Ovary (tissue), 9 donors: Measurements from ENCODE around the gene NKX1-1. TPM values are rescaled to one million over a fixed set of nuclear protein-coding genes. Genes with fewer than 3 reads are reported as not detected.
"Not testable (repeated sequence)": the region's sequence is repeated elsewhere in the genome, so short reads cannot be mapped to it uniquely, and the experiment has no call there.

ENCODE experiments used
- DNase-seq, 5 donors: peaks; one replicate each; pipeline ENCODE4 v3.0.0-alpha.2; 2019 to 2020
- H3K27ac ChIP-seq, 2 donors: fragments of 200-600 bp; one replicate each; pipeline versions ENCODE4 v1.5.1 to v1.8.0; 2019 to 2022
- H3K27me3 ChIP-seq: fragments of 200-600 bp; one replicate; pipeline ENCODE4 v1.8.0; 2022
- H3K36me3 ChIP-seq: fragments of 200-600 bp; sonication (generic); one replicate; pipeline ENCODE4 v1.5.1; 2019
- H3K4me1 ChIP-seq: one replicate; pipeline ENCODE4 v1.8.1; 2013; ENCODE audit warnings: mild to moderate bottlenecking, moderate library complexity; ENCODE audit not compliant: insufficient read depth
- H3K4me3 ChIP-seq: fragments of 200-600 bp; sonication (generic); one replicate; pipeline ENCODE4 v1.5.1; 2017
- H3K9me3 ChIP-seq, 2 donors: fragments of 200-600 bp in 1 of 2; sonication (generic) in 1 of 2; one replicate each; pipeline versions ENCODE4 v1.5.1 to v1.8.1; 2013 to 2019; ENCODE audit warnings: mild to moderate bottlenecking in 1 of 2, moderate library complexity in 1 of 2
- CTCF ChIP-seq, 3 donors: fragments of 450-650 bp in 2 of 3; fragments of 200-600 bp in 1 of 3; IDR thresholded peaks; one replicate each; pipeline versions ENCODE4 v1.5.1 to v1.8.0; 2016 to 2022; ENCODE audit warnings: antibody characterized with exemption in 3 of 3, mild to moderate bottlenecking in 1 of 3
- EP300 ChIP-seq: sonication (generic); formaldehyde crosslinking; IDR thresholded peaks from one replicate; pipeline ENCODE4 v1.6.1; 2017; ENCODE audit warnings: antibody characterized with exemption
- POLR2A ChIP-seq: fragments of 450-650 bp; IDR thresholded peaks from one replicate; pipeline ENCODE4 v1.6.1; 2017; ENCODE audit warnings: antibody characterized with exemption, mild to moderate bottlenecking, moderate library complexity
- WGBS, 3 donors: extraction: QIAGEN DNeasy Blood & Tissue Kit in 1 of 3; methylation state at CpG; one replicate each; pipeline versions ENCODE4 v1.1.5 to v1.1.7; 2013 to 2017; 5-methylcytosine and 5-hydroxymethylcytosine counted together
- intact Hi-C, 4 donors: fragments of 100-400 bp; cut with DNase I; formaldehyde crosslinking; loops; one replicate each; pipeline versions ENCODE4 v1.11.0 to v1.15.1; 2022 to 2023
- polyA plus RNA-seq, 2 donors: library from polyadenylated mRNA; stranded (reverse); fragments of 200-250 nt in 1 of 2; fragments of 350-450 nt in 1 of 2; fragmentation: Illumina TruSeq in 1 of 2; extraction: RNeasy Lipid Tissue Mini Kit (QIAGEN cat#74804) in 1 of 2; gene quantifications; one replicate each; pipeline ENCODE4 v1.2.3, GENCODE V29; 2013 to 2014
- total RNA-seq, 7 donors: library from RNA; depleted of rRNA in 2 of 7; stranded (reverse); fragments of >200 nt in 2 of 7; fragmentation: NEBNext Ultra II Directional in 3 of 7; extraction: Animal tissue kit (Norgen Biotek cat#: 25700) in 3 of 7; gene quantifications; one replicate each; pipeline versions ENCODE4 v1.1.0 to v1.2.4, GENCODE V29; 2016 to 2023
- donor health status: DM: no; HTN: no; CAD: no; lungs with moderate emphysema.
- donor health status: DM: no; HTN: no; CAD: no.
- donor health status: Bipolar disorder and iron deficiency.
- donor health status: DM: yes; HTN: yes; CAD: no.
- donor health status: DM: no; HTN: no; CAD: no.
- donor health status: DM: yes; HTN: yes; CAD: no.

NKX1-1 gene
- total and polyA plus RNA-seq, 9 donors: not detected

- Histone ChIP-seq H3K4me3 (no peak overlapping the region), H3K4me1 (no peaks in the 10 kb centered on the region), H3K27ac (no peak overlapping the region), H3K9me3 (no peaks in the 10 kb centered on the region), H3K27me3 (no peaks in the 10 kb centered on the region), H3K36me3 (no peaks in the 10 kb centered on the region)
- TF ChIP-seq POLR2A: no peak
- TF ChIP-seq EP300: no peak
- no peak for TF ChIP-seq CTCF (IDR thresholded peaks at IDR 0.05)
- WGBS, 3 donors: 92 to 94% (median 93%) methylated on average over 14 of the region's 14 CpGs
- peak in 2 of 5 donors; percentile 10 to 26 for DNase-seq
- intact Hi-C loops: no loop called here
These were observed 31.6 kb downstream of the NKX1-1 start for GRCh38 chr4:1374706-1375045.

- Histone ChIP-seq H3K4me1 (no peaks in the 10 kb centered on the region), H3K36me3 (no peaks in the 10 kb centered on the region), H3K9me3 (no peaks in the 10 kb centered on the region), H3K4me3 (no peak overlapping the region), H3K27ac (no peak overlapping the region), H3K27me3 (no peaks in the 10 kb centered on the region)
- peak in 2 of 5 donors; percentile 10 to 26 for DNase-seq
- 93% methylated on average over 29 to 42 of the region's 42 CpGs for WGBS, 3 donors
- TF ChIP-seq EP300 (no peak), CTCF (IDR thresholded peaks at IDR 0.05) (no peak), POLR2A (no peak)
- intact Hi-C loops: no loop called here
These were observed 32.1 kb downstream of the NKX1-1 start for GRCh38 chr4:1373892-1374705.

- H3K4me3 ChIP-seq, H3K4me1 ChIP-seq, H3K36me3 ChIP-seq, H3K27me3 ChIP-seq, H3K27ac ChIP-seq, H3K9me3 ChIP-seq, intact Hi-C loops: not testable (repeated sequence)
- DNase-seq: peak in 1 of 5 donors; percentile 20
- 82 to 97% (median 92%) methylated on average over 21 to 22 of the region's 22 CpGs for WGBS, 3 donors
These were observed 33.7 kb downstream of the NKX1-1 start for GRCh38 chr4:1372576-1372975.

GRCh38 chr4:1371176-1372165 lies 34.8 kb downstream of the NKX1-1 start:
- H3K36me3 ChIP-seq: no peaks in the 10 kb centered on the region
- DNase-seq: peak in 1 of 5 donors; percentile 5
- 92 to 93% (median 92%) methylated on average over 28 of the region's 28 CpGs for WGBS, 3 donors
- no peak overlapping the region for H3K4me3 ChIP-seq
- no peak overlapping the region for H3K27ac ChIP-seq
- H3K4me1 ChIP-seq: no peaks in the 10 kb centered on the region
- H3K27me3 ChIP-seq: no peaks in the 10 kb centered on the region
- H3K9me3 ChIP-seq: no peaks in the 10 kb centered on the region
- no peak for TF ChIP-seq POLR2A
- TF ChIP-seq CTCF (IDR thresholded peaks at IDR 0.05): no peak
- no peak for TF ChIP-seq EP300
- intact Hi-C loops: no loop called here
